Panc1 (cell line): ENCODE measurements around the gene THSD7B. TPM values are rescaled to one million over a fixed set of nuclear protein-coding genes. Genes with fewer than 3 reads are reported as not detected.

ENCODE experiments used
- ATAC-seq: fragments of 200-7000 bp; cut with Tn5 transposase; 2 replicates; pipeline ENCODE4 v1.9.1; 2020; ENCODE audit warnings: mild to moderate bottlenecking, moderate library complexity
- BruUV-seq: library from RNA; stranded (reverse); fragments of 400-500 nt; replicated peaks from 2 replicates; lab custom pipeline; 2021; lab: Mats Ljungman, UMichigan
- CTCF ChIA-PET: fragments of 300-600 bp; sonication (Branson Sonifier 250); formaldehyde crosslinking; loops from one replicate; lab custom pipeline; 2022; ENCODE audit warnings: antibody characterized with exemption; lab: Charles Lee
- POLR2A ChIA-PET: fragments of 300-600 bp; sonication (Branson Sonifier 250); formaldehyde crosslinking; loops from one replicate; lab custom pipeline; 2022; ENCODE audit warnings: antibody characterized with exemption; lab: Charles Lee
- DNase-seq: peaks from one replicate; pipeline ENCODE4 v3.0.0-alpha.2; 2010; ENCODE audit warnings: low read depth, low spot score
- H3K27ac ChIP-seq: 2 replicates; pipeline ENCODE4 v1.5.1; 2011; ENCODE audit warnings: mild to moderate bottlenecking, low read length, inconsistent platforms
- H3K27me3 ChIP-seq: fragments of 200-500 bp; sonication (Bioruptor generic); 2 replicates; pipeline ENCODE4 v1.6.0; 2014; ENCODE audit warnings: low read length, inconsistent platforms; ENCODE audit not compliant: control insufficient read depth, insufficient read depth
- H3K36me3 ChIP-seq: fragments of 200-500 bp; sonication (Bioruptor generic); 2 replicates; pipeline ENCODE4 v1.5.1; 2014; ENCODE audit warnings: inconsistent platforms, mild to moderate bottlenecking, low read length, moderate library complexity; ENCODE audit not compliant: control insufficient read depth, insufficient read depth
- H3K4me1 ChIP-seq: 2 replicates; pipeline ENCODE4 v1.5.1; 2011; ENCODE audit warnings: inconsistent platforms, mild to moderate bottlenecking, low read length, moderate library complexity; ENCODE audit not compliant: control insufficient read depth, insufficient read depth
- H3K4me3 ChIP-seq, 2 experiments: 2 replicates each; pipeline ENCODE4 v1.5.1; 2011 to 2012; ENCODE audit warnings: low read depth in 2 of 2, low read length in 2 of 2, mild to moderate bottlenecking in 2 of 2, inconsistent platforms in 1 of 2, moderate library complexity in 1 of 2
- H3K9me3 ChIP-seq: fragments of 200-500 bp; sonication (Bioruptor generic); 2 replicates; pipeline ENCODE4 v1.5.1; 2014; ENCODE audit warnings: low read depth, mild to moderate bottlenecking, inconsistent platforms, low read length, moderate library complexity; ENCODE audit not compliant: control insufficient read depth, insufficient read depth
- POLR2AphosphoS5 ChIP-seq: IDR thresholded peaks from 2 replicates; pipeline ENCODE4 v1.6.1; 2012; ENCODE audit warnings: mild to moderate bottlenecking, low read depth, low read length, moderate library complexity
- SIN3A ChIP-seq: IDR thresholded peaks from 2 replicates; pipeline ENCODE4 v1.6.1; 2012; ENCODE audit warnings: low read depth, mild to moderate bottlenecking, low read length, moderate library complexity, borderline replicate concordance; ENCODE audit not compliant: insufficient read depth
- TCF7L2 ChIP-seq: IDR thresholded peaks from 2 replicates; pipeline ENCODE4 v1.6.1; 2011; ENCODE audit warnings: mild to moderate bottlenecking, low read depth, low read length, inconsistent platforms
- in situ Hi-C: cut with HindIII; loops from 2 replicates; pipeline ENCODE4 v1.10.0; 2016; ENCODE audit warnings: low sequenced_read_pairs, low pct_unique_long_range_greater_than_20kb
- intact Hi-C: fragments of 100-400 bp; cut with micrococcal nuclease; formaldehyde crosslinking; loops from one replicate; pipeline ENCODE4 v1.10.0; 2022; ENCODE audit not compliant: unreplicated experiment
- total RNA-seq: library from RNA; stranded (reverse); gene quantifications from one replicate; pipeline ENCODE4 v1.2.1, GENCODE V29; 2021; ENCODE audit not compliant: unreplicated experiment
- TF ChIP-seq, protein P1 (sequence below), 2 experiments: IDR thresholded peaks; 2 replicates each; pipeline ENCODE4 v1.6.1; 2011 to 2012; ENCODE audit warnings: low read depth in 2 of 2, control low read depth in 1 of 2, low read length in 1 of 2, mild to moderate bottlenecking in 1 of 2, moderate library complexity in 1 of 2; ENCODE audit not compliant: insufficient read depth in 1 of 2
- TF ChIP-seq, protein P2 (sequence below): fragments of 450-650 bp; IDR thresholded peaks from 2 replicates; pipeline ENCODE4 v1.5.1; 2017; ENCODE audit warnings: mild to moderate bottlenecking

THSD7B gene
- total RNA-seq, 1 experiment from 2014 or later = not detected

DNA sequence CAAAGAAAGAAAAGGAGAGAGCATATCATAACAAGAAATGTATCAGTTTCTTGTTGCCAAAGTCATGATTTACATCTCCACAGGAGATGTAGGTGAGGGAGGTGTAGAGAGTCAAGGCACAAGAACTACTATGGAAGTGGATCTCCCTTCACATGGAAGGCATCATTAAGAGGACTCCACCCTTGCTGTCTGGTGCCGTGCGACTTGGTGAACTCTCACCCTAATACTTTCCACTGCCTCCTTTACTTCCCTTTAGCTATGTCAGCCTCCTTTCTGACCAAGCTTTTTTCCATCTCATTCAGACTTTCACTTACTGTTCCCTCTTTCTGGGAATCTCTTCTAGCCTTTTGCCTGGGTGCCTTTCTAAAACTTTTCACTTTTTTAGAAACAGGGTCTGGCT is 490.0 kb downstream of the THSD7B start:
- intact Hi-C loops = no loop called here
- TF ChIP-seq, protein P1, sequence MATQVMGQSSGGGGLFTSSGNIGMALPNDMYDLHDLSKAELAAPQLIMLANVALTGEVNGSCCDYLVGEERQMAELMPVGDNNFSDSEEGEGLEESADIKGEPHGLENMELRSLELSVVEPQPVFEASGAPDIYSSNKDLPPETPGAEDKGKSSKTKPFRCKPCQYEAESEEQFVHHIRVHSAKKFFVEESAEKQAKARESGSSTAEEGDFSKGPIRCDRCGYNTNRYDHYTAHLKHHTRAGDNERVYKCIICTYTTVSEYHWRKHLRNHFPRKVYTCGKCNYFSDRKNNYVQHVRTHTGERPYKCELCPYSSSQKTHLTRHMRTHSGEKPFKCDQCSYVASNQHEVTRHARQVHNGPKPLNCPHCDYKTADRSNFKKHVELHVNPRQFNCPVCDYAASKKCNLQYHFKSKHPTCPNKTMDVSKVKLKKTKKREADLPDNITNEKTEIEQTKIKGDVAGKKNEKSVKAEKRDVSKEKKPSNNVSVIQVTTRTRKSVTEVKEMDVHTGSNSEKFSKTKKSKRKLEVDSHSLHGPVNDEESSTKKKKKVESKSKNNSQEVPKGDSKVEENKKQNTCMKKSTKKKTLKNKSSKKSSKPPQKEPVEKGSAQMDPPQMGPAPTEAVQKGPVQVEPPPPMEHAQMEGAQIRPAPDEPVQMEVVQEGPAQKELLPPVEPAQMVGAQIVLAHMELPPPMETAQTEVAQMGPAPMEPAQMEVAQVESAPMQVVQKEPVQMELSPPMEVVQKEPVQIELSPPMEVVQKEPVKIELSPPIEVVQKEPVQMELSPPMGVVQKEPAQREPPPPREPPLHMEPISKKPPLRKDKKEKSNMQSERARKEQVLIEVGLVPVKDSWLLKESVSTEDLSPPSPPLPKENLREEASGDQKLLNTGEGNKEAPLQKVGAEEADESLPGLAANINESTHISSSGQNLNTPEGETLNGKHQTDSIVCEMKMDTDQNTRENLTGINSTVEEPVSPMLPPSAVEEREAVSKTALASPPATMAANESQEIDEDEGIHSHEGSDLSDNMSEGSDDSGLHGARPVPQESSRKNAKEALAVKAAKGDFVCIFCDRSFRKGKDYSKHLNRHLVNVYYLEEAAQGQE (IDR thresholded peaks at IDR 0.05; ENCODE audit: insufficient read depth in 1 of 2, low read depth in 2 of 2, low read length in 1 of 2) = no peak
- TF ChIP-seq, protein P2, sequence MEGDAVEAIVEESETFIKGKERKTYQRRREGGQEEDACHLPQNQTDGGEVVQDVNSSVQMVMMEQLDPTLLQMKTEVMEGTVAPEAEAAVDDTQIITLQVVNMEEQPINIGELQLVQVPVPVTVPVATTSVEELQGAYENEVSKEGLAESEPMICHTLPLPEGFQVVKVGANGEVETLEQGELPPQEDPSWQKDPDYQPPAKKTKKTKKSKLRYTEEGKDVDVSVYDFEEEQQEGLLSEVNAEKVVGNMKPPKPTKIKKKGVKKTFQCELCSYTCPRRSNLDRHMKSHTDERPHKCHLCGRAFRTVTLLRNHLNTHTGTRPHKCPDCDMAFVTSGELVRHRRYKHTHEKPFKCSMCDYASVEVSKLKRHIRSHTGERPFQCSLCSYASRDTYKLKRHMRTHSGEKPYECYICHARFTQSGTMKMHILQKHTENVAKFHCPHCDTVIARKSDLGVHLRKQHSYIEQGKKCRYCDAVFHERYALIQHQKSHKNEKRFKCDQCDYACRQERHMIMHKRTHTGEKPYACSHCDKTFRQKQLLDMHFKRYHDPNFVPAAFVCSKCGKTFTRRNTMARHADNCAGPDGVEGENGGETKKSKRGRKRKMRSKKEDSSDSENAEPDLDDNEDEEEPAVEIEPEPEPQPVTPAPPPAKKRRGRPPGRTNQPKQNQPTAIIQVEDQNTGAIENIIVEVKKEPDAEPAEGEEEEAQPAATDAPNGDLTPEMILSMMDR = no peak
- TF ChIP-seq SIN3A (no peak), TCF7L2 (no peak), POLR2AphosphoS5 (no peak)
- Histone ChIP-seq H3K4me3 (no peak overlapping the region), H3K4me1 (no peaks in the 10 kb centered on the region), H3K36me3 (no peaks in the 10 kb centered on the region), H3K27me3 (no peaks in the 10 kb centered on the region), H3K9me3 (no peaks in the 10 kb centered on the region), H3K27ac (no peak overlapping the region)
- ATAC-seq = no peak
- no TSS peak for BruUV-seq
- CTCF ChIA-PET = interaction anchor here (0.6 kb wide), 1 partner anchor 1416 kb away, joined by 3 read pairs; no protein-coding TSS in a partner anchor
- POLR2A ChIA-PET = no interaction called here
- in situ Hi-C loops = no loop called here
- DNase-seq = no peak

DNA sequence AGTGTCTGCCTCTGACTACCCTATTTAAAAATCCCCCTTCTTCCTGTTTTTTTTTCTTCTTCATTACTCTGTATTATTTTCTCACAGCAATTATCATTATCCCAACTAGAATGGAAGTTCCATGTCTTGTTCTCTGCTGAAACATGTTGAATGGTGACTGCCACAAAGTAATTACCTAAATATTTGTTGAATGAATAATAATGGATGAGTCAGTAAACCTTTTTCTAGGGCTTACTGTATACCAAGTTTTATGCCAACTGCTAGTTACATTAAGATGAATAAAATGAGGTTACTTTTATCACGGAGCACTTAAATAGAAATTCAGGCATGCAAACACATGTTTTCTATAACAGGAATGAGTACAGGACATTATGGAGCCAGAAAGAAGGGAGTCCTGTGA is 490.6 kb downstream of the THSD7B start:
- Histone ChIP-seq H3K27ac (no peak overlapping the region), H3K36me3 (no peaks in the 10 kb centered on the region), H3K9me3 (no peaks in the 10 kb centered on the region), H3K4me3 (no peak overlapping the region), H3K27me3 (no peaks in the 10 kb centered on the region), H3K4me1 (no peaks in the 10 kb centered on the region)
- no peak for ATAC-seq
- in situ Hi-C loops = no loop called here
- CTCF ChIA-PET = no interaction called here
- peak; percentile 45 for DNase-seq
- no TSS peak for BruUV-seq
- POLR2A ChIA-PET = no interaction called here
- intact Hi-C loops = no loop called here
- TF ChIP-seq, protein P2 = no peak
- no peak for TF ChIP-seq POLR2AphosphoS5
- no peak for TF ChIP-seq SIN3A
- TF ChIP-seq, protein P1 (IDR thresholded peaks at IDR 0.05; ENCODE audit: insufficient read depth in 1 of 2, low read depth in 2 of 2, low read length in 1 of 2) = no peak
- TF ChIP-seq TCF7L2 = no peak
